Tibial nerve (tissue), 4 donors: Measurements from ENCODE around the gene MSH5. TPM values are rescaled to one million over a fixed set of nuclear protein-coding genes. Genes with fewer than 3 reads are reported as not detected.

Experiments used
- DNase-seq, 2 donors: peaks; one replicate each; pipeline ENCODE4 v3.0.0-alpha.2; 2019; ENCODE audit warnings: low spot score in 2 of 2
- H3K27ac ChIP-seq, 4 donors: fragments of 200-600 bp; sonication (generic) in 3 of 4; one replicate each; pipeline ENCODE4 v1.5.1; 2017 to 2019; ENCODE audit warnings: mild to moderate bottlenecking in 1 of 4
- H3K27me3 ChIP-seq, 2 donors: fragments of 200-600 bp; sonication (generic) in 1 of 2; one replicate each; pipeline versions ENCODE4 v1.5.1 to v1.6.0; 2017 to 2019
- H3K36me3 ChIP-seq, 3 donors: fragments of 200-600 bp; sonication (generic); one replicate each; pipeline ENCODE4 v1.5.1; 2018 to 2019
- H3K4me1 ChIP-seq, 4 donors: fragments of 200-600 bp; sonication (generic) in 3 of 4; one replicate each; pipeline ENCODE4 v1.5.1; 2017 to 2019
- H3K4me3 ChIP-seq, 4 donors: fragments of 200-600 bp; sonication (generic) in 3 of 4; one replicate each; pipeline ENCODE4 v1.5.1; 2017 to 2019; ENCODE audit warnings: mild to moderate bottlenecking in 1 of 4, moderate library complexity in 1 of 4
- H3K9me3 ChIP-seq, 4 donors: fragments of 200-600 bp; sonication (generic) in 3 of 4; one replicate each; pipeline ENCODE4 v1.5.1; 2017 to 2019
- CTCF ChIP-seq, 5 experiments: fragments of 200-600 bp in 3 of 5; fragments of 450-650 bp in 2 of 5; sonication (generic) in 3 of 5; IDR thresholded peaks; one replicate each; pipeline ENCODE4 v1.5.1; 2016 to 2019; ENCODE audit warnings: antibody characterized with exemption in 5 of 5, mild to moderate bottlenecking in 3 of 5, moderate library complexity in 2 of 5
- EP300 ChIP-seq, 2 donors: sonication (generic); formaldehyde crosslinking; IDR thresholded peaks; one replicate each; pipeline ENCODE4 v1.6.1; 2017; ENCODE audit warnings: antibody characterized with exemption in 2 of 2, mild to moderate bottlenecking in 1 of 2
- POLR2A ChIP-seq, 2 donors: fragments of 450-650 bp; IDR thresholded peaks; one replicate each; pipeline ENCODE4 v1.6.1; 2017; ENCODE audit warnings: antibody characterized with exemption in 2 of 2, mild to moderate bottlenecking in 2 of 2, moderate library complexity in 2 of 2
- WGBS, 2 donors: methylation state at CpG; one replicate each; pipeline ENCODE4 v1.1.5; 2018; 5-methylcytosine and 5-hydroxymethylcytosine counted together
- total RNA-seq, 4 donors: library from RNA; depleted of rRNA; stranded (reverse); fragments of >200 nt; gene quantifications; one replicate each; pipeline ENCODE4 v1.1.0, GENCODE V29; 2016

MSH5 gene
- total RNA-seq, 4 donors from 2014 or later = 12.2 to 25.5 (median 18.4) TPM

- Histone ChIP-seq H3K36me3 (peaks cover 0 to 56% (median 21%) of the 10 kb centered on the region in 3 donors), H3K27ac (no peak overlapping the region), H3K4me1 (peaks cover 0 to 10% (median 9%) of the 10 kb centered on the region in 4 donors), H3K4me3 (no peak overlapping the region), H3K9me3 (no peaks in the 10 kb centered on the region), H3K27me3 (no peaks in the 10 kb centered on the region)
- no peak for TF ChIP-seq EP300 (IDR thresholded peaks at IDR 0.05)
- no peak for TF ChIP-seq CTCF (IDR thresholded peaks at IDR 0.05)
- TF ChIP-seq POLR2A (IDR thresholded peaks at IDR 0.05) = no peak
- whole genome bisulfite sequencing, 2 donors = 89% methylated on average over 5 of the region's 5 CpGs
- no peak for DNase-seq
Observed at GRCh38 chr6:31778193-31778592, 38.4 kb downstream of the MSH5 start.

GRCh38 chr6:31778999-31779885, 39.4 kb downstream of the MSH5 start:
- Histone ChIP-seq H3K36me3 (peaks cover 0 to 66% (median 23%) of the 10 kb centered on the region in 3 donors), H3K4me3 (no peak overlapping the region), H3K27me3 (no peaks in the 10 kb centered on the region), H3K9me3 (no peaks in the 10 kb centered on the region), H3K4me1 (peaks cover 0 to 10% (median 9%) of the 10 kb centered on the region in 4 donors), H3K27ac (no peak overlapping the region)
- 90 to 91% methylated on average over 32 to 35 of the region's 43 CpGs for WGBS, 2 donors
- TF ChIP-seq POLR2A (IDR thresholded peaks at IDR 0.05) (no peak), EP300 (IDR thresholded peaks at IDR 0.05) (no peak), CTCF (IDR thresholded peaks at IDR 0.05) (no peak)
- DNase-seq = no peak

- WGBS, 2 donors = 83 to 96% methylated on average over 9 to 10 of the region's 10 CpGs
- H3K27me3 ChIP-seq = no peaks in the 10 kb centered on the region
- no peak for DNase-seq
- peaks cover 0 to 10% (median 9%) of the 10 kb centered on the region in 4 donors for H3K4me1 ChIP-seq
- no peak overlapping the region for H3K4me3 ChIP-seq
- H3K36me3 ChIP-seq = peaks cover 0 to 73% (median 23%) of the 10 kb centered on the region in 3 donors
- no peak for TF ChIP-seq CTCF (IDR thresholded peaks at IDR 0.05)
- no peak for TF ChIP-seq POLR2A (IDR thresholded peaks at IDR 0.05)
- TF ChIP-seq EP300 (IDR thresholded peaks at IDR 0.05) = no peak
- H3K27ac ChIP-seq = no peak overlapping the region
- no peaks in the 10 kb centered on the region for H3K9me3 ChIP-seq
Observed at GRCh38 chr6:31779908-31780307, 40.1 kb downstream of the MSH5 start.

- H3K9me3 ChIP-seq = no peaks in the 10 kb centered on the region
- no peak overlapping the region for H3K27ac ChIP-seq
- H3K36me3 ChIP-seq = peaks cover 0 to 81% (median 28%) of the 10 kb centered on the region in 3 donors
- H3K4me1 ChIP-seq = peaks cover 0 to 10% (median 9%) of the 10 kb centered on the region in 4 donors
- DNase-seq = no peak
- no peaks in the 10 kb centered on the region for H3K27me3 ChIP-seq
- H3K4me3 ChIP-seq = no peak overlapping the region
- WGBS, 2 donors = 87 to 93% methylated on average over 14 to 16 of the region's 20 CpGs
- no peak for TF ChIP-seq POLR2A (IDR thresholded peaks at IDR 0.05)
Observed at GRCh38 chr6:31780507-31781243, 40.9 kb downstream of the MSH5 start.

- DNase-seq = no peak
- 88 to 91% methylated on average over 15 to 16 of the region's 23 CpGs for WGBS, 2 donors
- peaks cover 0 to 89% (median 29%) of the 10 kb centered on the region in 3 donors for H3K36me3 ChIP-seq
Observed at GRCh38 chr6:31781244-31782125, 41.7 kb downstream of the MSH5 start.

More at GRCh38 chr6:31781244-31782125, 41.7 kb downstream of the MSH5 start:
- H3K27ac ChIP-seq = no peak overlapping the region
- H3K27me3 ChIP-seq = no peaks in the 10 kb centered on the region
- H3K9me3 ChIP-seq = no peaks in the 10 kb centered on the region
- peaks cover 0 to 10% (median 9%) of the 10 kb centered on the region in 4 donors for H3K4me1 ChIP-seq
- H3K4me3 ChIP-seq = no peak overlapping the region
- TF ChIP-seq EP300 (IDR thresholded peaks at IDR 0.05) = no peak
- no peak for TF ChIP-seq CTCF (IDR thresholded peaks at IDR 0.05)
- no peak for TF ChIP-seq POLR2A (IDR thresholded peaks at IDR 0.05)
